CD4-positive, alpha-beta T cell treated with Interleukin-2 at 100 ng/mL for 4 hours (primary cell): Measurements from ENCODE around the gene SMARCA2.

Source experiments
- DNase-seq: peaks from one replicate; pipeline ENCODE4 v3.0.0-alpha.2; 2020; ENCODE audit warnings: low spot score

SMARCA2 gene

DNA sequence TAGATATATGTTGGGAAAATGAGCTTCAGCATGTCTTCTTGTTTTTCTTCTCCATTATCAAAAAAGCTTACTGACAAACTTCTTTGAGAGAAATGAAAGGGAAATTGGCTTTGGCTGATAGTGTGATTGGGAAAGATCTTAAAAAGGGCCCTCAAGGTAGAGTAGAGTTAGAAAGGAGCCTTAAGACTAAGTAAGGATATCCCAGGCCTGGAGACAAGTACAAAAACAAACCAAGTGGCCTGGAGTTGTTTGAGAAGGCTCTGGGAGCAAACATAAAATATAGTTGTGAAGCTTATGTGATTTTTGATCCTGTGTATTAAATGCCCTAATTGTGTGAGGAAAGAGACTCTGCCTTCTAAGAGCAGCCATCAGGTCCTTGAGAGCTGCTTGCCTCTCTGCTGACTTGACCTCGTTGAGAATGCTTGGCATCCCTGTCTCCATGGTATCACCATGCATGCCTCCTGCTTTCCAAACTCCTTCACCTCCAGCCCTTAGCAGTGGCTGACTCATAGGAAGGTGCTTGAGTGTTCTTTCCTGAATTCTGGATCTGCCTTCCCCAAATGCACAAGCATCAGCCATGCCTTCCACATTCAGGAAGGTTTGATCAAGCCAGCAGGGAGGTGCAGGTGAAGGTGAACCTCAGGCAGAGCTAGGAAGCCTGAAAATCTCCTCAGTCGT is 78.9 kb downstream of the SMARCA2 start:
- no peak for DNase-seq

DNA sequence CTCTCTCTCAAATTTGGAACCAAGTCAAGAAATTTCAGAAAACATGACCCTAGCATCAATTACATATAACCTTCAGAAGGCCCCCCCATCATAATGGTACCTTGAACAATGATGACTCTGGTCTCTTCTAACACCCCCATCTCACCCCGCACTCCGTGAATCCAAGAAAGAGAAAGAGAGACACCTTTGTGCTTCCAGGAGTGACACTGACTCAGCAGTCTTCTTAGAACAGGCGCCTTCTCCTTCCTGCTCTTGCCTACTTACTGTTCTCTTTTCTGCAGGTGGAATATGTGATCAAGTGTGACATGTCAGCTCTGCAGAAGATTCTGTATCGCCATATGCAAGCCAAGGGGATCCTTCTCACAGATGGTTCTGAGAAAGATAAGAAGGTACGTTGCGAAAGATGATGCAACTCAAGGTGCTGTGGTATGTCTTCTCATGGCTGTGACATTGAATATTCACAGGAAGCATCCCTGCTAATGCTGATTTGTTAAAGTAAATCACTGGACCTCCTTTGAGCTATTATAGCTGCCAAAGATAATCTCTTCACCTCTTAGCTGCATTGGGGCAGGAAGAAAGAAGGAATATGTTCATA is 81.3 kb downstream of the SMARCA2 start:
- DNase-seq: no peak

DNA sequence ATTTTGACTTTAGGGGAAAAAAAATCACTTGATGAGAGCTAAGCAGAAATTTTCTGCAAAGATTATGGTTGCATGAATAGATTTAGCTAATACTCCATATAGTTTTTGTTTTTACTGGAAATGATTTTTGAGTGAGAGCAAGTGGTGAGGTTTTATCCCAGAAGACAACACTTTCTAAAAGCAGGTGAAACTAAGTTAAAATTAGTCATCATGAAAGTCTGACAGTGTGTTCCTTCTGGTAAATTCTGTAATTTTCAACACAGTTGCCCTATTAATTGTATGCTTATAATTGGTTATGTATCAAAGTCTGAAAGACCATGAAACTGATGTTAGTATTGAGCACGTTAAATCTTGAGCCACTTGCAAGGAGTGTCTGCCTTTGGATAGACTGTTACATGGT is 91.5 kb downstream of the SMARCA2 start:
- DNase-seq: no peak

DNA sequence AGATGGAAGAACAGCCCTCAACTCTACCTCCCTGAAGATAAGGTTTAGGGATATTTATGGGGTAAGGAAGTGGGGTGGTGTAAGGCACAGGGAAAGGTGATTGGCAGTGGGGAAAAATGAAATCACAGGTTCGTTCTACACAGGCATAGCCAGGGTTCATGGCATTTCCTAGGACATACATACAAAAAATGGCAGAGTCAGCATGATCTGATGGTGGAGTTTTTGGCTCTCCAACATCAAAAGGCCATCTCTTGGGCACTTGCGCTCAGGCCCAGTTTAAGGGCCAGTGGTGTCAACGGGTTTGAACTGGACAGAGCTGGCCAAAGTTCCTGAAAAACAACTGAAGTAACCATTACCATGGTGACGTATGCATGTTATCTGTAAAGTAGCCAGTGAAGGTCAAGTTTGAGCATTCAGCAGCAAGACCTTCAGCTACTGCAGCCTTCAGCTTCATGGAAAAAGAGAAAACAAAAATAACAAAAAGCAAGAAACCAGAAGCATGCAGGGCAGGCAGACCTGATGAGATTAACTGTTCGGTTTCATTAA is 92.8 kb downstream of the SMARCA2 start:
- DNase-seq: no peak

DNA sequence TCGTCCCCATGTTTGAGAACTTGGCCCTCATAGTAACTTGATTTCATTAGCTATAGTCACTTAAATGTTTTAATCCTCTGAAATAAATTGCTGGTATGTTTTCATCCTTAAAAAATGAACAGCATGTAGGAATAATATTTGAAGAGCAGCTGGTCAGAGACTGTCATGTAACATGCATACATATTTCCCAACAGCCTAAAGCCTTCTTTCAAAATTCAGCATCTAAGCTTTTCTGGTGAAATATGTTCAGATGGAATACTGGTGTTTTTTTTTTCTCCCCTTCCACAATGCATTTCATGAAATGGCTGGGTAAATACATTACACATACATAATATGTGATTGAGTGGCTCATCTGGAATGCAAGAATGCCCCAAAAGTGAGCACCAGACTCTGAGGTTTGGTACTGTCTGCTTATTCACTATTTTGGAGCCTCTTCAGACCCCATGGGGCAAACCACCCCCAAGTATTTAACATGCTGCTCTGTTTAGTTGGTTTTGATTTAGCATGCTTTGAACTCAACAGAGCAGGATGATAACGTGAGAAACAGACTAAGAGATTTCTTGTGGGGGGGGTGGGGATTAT is 94.0 kb downstream of the SMARCA2 start:
- no peak for DNase-seq

DNA sequence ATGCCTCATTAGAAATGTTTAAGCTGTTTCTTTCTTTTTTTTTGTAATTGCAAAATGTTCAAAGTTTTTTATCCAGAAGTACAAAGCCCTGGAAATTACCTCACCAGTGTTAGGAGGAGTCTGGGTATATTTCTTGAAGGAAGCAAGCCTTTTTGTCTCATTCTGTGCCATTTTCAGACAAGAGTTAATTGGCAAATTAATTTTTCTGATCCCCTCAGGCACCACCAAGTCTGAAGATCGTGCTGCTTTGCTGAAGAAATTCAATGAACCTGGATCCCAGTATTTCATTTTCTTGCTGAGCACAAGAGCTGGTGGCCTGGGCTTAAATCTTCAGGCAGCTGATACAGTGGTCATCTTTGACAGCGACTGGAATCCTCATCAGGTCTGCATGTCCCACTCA is 94.9 kb downstream of the SMARCA2 start:
- no peak for DNase-seq

DNA sequence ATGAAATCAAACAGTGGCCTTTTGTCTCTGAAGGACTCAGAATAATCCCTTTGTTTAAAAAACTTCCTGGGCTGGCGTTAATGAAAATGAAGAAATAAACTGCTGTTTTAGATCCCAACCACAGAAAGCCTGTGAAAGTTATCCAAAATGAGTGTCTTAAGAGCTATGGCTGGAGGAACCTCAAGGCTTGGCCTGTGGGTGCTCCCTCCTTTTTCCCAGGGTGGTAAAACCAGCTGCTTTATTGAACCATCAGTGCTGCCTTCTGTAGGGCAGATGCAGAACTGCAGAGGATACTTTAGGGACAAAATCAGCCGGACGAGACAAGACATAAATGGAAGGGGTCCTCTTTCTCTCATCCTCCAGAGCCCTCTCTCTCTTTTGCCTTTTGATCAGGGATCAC is 100.9 kb downstream of the SMARCA2 start:
- no peak for DNase-seq

DNA sequence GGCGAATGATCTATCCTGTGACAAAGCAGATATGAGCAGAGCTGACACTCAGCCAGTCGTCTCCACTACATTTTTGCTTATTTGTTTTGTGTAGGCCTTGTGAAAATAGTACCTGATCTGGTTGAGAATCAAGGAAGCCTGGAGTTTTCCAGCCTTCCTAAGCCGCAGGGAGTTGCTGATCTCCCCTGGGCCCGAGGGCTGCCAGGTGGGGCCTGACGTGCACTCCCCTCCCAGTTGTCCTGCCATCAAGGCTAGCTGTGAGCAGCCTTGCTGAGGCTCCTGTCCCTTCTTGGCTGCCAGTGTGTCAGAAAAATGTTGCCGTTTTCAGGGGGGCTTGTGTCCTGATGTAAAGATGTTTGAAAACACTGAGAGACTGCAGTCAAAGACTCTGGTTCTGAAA is 102.4 kb downstream of the SMARCA2 start:
- no peak for DNase-seq

DNA sequence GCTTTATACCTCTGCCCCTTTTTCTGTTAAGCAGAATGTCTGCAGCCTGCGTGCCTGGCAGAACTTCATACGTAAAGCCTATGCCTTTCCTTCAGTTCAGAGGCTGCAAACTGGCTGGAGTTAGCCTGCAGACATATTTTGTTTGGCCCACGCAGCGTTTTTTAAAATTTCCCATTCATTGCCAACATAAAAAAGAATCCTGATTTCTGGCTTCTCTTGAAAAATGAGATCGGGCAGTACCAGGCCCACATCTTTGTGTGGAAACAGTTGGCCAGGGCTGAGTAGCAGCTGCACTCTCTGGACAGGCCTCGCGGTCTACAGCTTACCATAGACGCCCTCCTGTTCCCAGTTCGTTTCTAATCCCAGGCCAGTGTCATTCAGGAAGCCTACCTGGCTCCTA is 104.4 kb downstream of the SMARCA2 start:
- DNase-seq: no peak

DNA sequence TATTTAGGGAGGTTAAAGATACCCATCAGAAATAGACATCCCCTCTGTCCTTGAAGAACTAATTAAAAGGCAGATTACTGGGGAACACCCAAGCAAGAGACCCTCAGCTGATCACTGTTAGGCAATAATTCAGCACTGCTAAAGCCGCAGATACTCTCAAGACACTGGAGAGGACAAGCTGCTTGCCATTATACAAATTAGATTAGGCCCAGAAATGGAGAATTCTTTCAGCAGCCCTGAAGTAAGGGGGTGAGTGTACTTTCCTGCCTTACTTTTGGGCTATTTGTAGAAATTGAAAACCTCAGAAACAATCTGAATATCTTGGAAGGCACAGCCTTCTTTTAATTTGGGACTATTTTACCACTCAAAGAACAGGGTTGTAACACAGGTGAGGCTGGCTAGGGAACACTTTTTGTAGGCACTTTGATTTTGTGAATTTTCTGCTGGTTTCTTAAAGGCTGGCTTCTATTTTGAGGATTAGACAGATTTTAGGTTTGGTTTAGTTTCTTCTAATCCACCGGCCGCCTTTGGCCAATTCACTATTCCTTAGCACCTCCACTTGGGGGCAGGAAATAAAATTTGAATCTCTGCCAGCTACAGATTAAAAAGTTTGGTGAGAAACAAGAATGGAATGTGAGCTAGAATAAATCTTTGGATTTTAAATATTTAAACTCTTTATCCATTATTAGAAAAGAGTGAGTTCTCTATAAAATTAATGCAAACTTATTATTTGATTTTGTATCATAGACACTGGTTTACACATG is 106.0 kb downstream of the SMARCA2 start:
- no peak for DNase-seq

DNA sequence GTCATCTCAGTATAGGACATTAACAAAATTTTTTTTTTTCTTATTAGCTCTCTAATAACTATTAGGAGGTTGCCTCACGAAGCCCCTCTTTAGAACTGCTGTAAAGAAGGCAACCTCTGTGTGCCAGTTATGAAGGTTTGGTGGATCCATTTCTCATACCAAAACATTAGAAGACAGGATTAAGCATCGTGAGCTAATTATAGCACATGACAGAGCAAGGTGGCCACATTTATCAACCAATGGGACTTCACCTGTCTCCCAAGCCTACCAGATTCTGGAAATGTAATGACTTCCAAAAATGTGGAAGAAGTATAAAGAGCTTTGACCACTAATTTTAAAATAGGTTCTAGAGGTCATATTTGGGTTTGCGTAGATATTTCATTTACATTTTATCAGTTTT is 107.2 kb downstream of the SMARCA2 start:
- no peak for DNase-seq

DNA sequence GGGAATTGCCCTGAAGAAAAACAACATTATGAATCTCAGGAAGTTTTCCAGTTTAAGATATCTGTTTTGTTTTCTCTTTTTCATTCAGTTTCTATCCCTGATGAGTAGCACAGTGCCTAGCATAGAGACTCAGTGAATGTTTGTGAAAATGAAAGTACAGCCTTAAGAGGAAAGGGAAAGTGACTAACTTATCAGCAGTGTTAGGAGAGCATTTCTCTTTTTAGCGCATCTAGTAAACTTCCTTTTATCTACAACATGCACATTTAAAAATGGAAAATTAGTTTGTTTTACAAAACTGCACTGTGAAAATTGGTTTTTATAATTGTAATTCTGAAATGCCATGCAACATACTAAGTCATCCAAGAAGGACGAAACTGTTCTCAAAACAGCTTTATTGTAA is 110.8 kb downstream of the SMARCA2 start:
- DNase-seq: peak; percentile 10

DNA sequence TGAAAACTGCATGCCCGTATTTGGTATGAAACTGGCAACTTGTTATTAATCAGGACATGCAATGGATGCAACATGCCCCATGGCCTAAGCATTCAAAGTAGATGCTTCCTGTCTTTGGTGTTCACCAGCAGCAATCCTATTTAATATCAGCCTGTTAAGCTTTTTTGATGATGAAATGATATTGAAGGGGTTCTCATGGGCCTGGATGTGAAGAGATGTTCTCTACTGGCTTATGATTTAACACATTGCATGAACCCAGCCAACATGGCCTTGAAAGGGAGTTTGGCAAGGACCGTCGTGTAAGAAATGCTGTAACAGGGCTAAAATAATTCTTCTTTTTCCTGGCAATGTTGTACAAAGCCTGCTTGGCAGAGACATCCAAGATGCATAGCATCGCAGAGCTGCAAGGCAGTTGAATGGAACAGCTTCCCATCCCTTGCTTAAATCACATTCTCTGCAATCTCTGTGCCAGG is 111.2 kb downstream of the SMARCA2 start:
- DNase-seq: no peak

DNA sequence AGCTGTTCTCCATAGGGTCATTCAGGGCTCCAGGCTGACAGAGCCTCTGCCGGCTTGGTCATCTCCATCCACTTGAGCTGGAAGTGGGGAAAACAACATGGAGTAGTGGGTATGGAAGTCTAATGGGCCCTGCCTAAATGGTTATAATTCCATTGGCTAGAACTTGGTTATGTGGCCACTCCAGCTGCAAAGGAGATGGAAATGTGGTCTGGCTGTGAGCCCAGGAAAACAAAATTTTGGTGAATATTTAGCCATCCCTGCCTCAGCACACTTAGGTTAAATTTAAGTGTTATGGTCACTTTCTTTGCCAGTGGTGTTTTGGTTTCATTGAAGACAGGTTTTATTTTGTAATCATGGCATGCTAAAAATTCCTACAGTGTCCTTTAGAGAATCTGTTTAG is 112.3 kb downstream of the SMARCA2 start:
- no peak for DNase-seq

DNA sequence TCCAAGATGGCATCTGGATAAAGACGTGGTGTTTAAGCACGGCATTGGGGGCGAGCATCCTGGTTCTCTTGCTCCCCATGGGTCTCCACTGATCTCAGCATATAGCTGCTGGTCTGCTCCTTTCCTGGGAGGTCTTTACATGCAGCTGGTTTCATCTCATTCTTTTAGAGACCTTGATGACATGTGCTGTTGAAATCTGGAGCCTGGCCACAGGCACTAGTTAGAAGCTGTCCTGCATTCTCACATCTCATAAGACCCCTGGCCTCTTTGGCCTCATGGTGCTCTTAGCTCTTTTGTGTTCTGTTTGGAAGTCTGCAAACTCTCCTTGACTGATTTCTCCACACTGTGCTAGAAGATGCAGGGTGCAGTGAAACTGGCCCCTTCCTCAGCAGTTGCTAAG is 113.0 kb downstream of the SMARCA2 start:
- no peak for DNase-seq

DNA sequence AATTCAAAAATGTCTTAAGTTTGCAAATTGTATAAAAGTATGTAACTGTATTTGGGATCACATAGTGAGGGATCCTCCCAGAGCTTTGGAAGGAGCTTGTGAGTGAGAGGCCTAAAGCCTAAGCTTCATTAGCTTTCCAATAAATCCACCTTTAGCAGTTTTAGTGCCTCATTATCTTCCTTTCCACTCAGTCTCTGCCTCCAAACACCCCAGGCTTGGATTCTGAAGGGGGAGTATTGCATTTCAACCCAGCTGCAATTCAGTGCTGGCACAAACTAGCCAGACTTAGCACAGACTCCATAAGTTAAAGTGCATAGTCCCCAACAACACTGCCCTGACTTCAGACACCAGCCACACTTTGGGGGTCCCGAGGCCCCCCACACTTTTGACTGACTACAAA is 113.5 kb downstream of the SMARCA2 start:
- DNase-seq: no peak

DNA sequence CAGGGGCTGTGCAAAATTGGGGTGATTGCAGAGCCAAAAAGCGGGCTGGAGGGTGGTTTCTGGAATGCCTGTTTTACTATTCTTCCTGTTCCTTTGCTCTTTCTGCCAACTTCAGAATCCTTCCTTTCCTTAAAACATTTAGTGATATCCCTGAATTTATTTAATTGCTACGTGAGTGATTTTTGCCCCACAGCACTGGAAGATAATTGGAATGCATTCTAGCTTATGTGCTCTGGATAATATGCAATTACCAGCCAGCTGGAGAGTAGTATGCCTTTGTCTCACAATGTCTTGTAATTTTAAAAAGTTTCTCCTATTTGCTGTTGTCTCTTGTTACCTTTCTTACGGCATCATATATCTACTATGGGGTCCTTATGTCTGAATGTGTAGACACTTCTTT is 115.8 kb downstream of the SMARCA2 start:
- DNase-seq: no peak

DNA sequence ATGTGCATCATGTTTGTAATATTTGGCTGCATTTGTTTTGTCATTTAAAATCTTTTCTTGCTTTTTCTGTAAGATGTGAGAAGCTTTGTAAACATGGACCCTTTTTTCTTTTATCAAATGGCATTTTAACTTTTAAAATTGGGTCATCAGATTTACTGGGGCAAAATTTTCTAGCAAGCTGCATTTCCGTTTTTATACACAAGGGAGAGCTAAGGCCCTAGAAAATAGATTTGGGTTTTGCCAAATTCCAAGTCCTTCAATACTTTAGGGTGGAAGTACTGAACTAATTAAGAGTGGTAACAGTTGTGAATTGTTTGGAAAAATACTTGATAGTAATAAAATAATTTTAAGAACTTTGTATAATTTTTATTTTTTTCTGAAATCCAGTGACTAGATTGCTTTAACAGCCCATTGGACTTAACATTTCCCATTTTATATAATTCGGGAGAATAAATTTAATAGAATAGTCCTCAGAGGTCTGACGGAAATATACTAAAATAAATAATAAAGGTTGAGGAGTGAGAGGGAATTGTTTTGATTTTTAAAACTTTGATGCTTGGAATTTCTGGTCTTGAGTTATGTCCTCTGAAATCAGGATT is 117.4 kb downstream of the SMARCA2 start:
- peak; percentile 30 for DNase-seq

DNA sequence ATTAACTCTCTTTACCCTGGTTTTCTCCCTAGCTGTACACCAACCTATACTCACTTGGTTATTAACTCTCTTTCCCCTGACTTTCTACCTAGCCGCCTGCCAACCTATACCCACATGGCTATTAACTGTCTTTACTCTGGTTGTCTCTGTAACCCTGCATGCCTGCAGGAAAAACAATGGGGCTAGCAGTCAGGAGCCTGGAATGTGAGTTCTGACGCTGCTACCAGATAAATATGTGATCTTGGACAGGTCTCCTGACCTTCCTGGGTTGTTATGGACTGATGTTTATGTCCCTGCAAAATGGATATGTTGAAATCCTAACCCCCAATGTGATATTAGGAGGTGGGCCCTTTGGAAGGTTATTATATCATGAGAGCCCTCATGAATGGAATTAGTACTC is 119.2 kb downstream of the SMARCA2 start:
- no peak for DNase-seq

DNA sequence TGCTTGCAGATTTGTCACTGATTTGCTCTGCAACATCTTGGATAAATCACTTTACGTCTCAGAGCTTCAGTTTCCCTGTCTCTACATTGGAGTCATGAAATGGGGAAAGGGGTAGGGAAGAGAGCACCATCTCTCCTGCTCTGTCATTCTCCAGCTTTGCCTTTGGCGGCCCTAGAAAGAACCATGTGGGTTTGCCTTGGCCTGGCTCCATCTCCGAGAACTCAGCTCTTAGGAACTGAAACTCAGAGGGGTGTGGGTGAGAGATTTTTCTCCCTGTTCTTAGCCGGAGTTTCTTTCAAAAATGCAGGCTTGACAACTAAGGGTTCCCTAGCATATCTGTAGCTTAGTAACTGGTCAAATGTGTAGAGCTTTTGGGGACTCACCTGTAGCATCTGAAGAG is 123.5 kb downstream of the SMARCA2 start:
- DNase-seq: no peak

DNA sequence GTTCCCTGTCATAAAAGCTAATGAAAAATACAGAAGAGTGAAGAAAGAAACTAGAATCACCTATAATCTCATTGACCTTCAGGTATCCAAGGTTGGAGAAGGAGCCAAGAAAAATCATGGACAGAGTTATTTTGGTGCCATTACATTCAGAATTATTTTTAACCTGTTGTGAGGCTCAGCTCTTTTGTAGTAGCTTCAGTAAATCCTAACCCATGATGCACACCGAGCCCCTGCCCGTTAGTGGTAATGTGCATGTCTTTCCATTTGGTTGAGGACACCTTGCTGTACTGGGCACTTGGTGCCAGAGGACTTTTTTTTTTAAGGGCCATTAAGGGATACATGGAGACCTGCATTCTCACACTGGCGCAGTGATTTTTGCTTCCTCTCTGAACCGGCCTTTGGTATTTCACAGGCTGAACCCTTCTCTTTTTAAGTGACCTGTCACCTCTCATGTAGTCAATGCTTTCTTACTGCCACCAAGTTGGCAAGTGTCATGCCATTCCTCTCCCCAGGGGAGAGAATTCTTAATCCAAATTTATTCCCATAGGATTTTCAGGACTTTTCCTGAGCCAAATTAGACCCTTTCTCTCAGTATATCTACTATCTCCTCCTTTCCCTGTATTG is 125.6 kb downstream of the SMARCA2 start:
- DNase-seq: no peak

DNA sequence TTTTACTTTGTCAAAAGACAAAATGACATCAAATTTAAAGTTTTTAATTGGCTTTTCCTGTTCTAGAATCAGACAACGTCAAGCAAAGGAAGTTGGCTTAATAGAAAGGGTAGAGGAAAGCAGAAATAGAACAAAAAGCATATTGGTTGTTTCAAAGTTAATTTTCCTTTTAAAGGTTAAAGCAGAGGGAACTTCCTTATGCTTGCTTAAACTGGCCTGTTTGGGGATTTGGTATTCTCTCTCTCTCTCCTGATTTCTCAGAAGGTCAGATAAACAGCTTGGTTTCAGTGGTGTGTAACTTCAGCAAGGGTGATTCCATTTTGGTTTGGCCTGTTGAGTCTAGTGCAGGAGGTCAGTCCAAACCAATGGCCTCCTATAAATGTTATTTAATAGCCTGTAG is 127.1 kb downstream of the SMARCA2 start:
- DNase-seq: no peak
